GM08714 (cell line): ENCODE results near the gene ARL3.

Source experiments
- H3K4me3 ChIP-seq: fragments of 200-500 bp; sonication (Bioruptor generic); 2 replicates; pipeline ENCODE4 v1.5.1; 2014; ENCODE audit warnings: mild to moderate bottlenecking, low read length, inconsistent platforms
- ZNF274 ChIP-seq: IDR thresholded peaks from 2 replicates; pipeline ENCODE4 v1.6.1; 2012; ENCODE audit warnings: mild to moderate bottlenecking, low read depth, low read length

ARL3 gene

DNA sequence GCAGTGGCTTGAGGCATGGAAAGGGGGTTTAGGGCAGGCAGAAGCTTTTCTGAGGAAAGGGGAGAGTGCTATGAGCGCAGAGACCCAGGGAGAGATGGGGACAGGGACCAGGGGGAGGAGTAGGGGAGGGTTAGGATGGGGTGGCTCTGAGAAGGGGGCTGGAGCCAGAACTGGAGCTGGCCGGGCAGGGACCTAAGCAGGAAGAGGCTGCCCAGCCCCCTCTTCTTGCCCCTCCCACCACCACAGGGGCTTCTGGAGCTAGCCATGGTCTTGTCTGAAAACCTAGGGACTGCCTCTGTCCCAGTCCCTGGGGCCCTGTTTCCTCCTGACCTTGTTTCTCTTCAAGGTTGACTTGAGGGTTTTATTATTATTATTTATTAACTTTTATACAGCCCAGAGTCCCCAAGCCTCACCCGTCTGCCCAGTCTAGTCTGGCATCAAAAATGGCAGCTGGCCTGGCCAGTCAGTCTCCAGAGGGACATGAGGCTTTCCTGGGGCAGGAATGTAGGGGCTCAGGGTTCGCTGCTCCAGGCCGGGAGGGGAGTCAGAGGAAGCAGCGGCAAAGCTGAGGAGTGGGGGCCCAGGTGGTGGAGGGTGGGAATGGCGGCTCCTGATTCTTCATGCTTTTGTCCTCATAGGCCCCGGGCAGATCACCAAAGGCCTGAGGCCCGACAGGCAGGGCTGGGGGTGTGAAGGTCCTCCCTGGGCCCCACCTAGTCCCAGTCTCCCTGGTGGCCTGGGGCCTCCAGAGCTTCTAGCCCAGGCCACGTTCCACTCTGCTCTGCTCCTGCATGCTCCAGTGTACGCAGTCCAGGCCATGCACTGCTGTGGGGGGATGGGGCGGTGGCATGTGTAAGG, 64.2 kb downstream of the ARL3 start:
- no peak for TF ChIP-seq ZNF274
- H3K4me3 ChIP-seq = peak overlapping the region; percentile 14; the same call in 1 of the 2 replicates

DNA sequence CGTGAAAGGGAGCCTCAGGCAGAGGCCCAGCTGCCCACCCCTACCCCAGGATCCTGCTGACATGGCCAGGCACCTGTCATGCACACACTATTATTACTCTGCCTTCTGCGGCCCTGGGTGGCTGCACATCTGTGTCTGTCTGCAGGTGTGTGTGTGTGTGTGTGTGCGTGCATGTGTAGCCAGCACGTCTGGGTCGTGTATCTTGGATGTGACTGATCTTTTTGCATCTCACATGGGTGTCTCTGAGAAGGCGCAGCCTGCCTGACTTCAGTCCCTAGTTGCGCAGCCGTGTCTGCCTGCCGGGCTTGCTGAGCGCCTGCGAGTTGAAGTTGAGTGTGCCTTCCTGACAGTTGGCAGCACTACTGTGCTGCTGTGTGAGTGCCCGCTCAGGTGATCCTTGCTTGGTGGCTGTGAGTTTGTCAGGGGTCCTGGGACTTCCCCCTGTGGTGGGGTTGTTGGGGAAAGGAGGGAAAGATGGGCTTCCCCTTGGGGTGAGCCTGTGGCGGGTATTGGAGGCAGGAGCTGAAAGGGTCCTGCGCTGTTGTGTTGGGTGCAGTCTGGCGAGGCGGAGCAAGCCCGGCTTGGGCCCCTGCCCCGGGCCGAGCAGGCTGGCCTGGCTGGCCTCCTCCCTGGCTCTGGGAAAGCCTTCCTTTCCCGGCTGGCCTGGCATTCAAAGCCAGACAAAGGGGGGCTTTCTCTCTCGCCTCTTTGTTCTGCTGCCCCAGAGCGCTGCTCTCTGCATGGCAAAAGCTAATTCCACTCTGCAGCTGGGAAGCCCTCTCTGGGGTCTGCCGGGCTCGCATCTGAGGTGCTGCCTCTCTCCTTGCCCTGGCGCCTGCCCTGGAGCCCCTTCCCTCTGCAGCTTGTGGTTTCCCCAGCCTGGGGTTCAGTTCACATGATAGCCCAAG, 65.1 kb downstream of the ARL3 start:
- peak overlapping the region; percentile 14; the same call in 1 of the 2 replicates for H3K4me3 ChIP-seq
- no peak for TF ChIP-seq ZNF274

DNA sequence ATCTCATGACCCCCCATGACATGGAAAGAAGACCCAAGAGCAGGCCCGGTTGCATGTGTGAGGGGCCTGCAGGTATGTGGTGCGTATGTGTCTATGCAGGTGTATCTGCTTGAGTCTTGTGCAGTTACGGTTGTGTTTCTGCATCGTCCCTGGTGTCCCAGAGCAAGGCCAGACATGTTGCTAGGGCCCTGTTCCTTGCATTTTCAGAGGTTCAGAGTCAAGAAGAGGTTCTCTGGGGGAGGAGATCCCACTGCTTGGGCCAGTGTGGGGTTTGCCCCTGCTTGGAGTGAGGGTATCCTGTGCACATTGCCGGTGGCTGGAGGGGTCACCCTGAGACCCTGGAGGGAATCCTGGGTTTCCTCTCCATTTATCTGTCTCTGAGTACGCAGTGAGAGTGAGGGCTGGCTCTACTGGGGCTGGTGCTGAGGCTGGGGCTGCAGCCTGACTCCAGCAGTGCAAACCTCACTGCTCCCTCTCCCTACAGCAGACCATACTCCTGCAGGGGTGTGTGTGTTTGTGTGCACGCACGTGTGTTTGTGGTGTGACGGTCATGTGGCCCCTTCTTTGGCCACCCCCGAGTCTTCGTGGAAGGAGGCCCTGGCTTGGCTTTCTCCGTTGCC, 65.8 kb downstream of the ARL3 start:
- peak overlapping the region; percentile 68; the same call in 1 of the 2 replicates for H3K4me3 ChIP-seq

DNA sequence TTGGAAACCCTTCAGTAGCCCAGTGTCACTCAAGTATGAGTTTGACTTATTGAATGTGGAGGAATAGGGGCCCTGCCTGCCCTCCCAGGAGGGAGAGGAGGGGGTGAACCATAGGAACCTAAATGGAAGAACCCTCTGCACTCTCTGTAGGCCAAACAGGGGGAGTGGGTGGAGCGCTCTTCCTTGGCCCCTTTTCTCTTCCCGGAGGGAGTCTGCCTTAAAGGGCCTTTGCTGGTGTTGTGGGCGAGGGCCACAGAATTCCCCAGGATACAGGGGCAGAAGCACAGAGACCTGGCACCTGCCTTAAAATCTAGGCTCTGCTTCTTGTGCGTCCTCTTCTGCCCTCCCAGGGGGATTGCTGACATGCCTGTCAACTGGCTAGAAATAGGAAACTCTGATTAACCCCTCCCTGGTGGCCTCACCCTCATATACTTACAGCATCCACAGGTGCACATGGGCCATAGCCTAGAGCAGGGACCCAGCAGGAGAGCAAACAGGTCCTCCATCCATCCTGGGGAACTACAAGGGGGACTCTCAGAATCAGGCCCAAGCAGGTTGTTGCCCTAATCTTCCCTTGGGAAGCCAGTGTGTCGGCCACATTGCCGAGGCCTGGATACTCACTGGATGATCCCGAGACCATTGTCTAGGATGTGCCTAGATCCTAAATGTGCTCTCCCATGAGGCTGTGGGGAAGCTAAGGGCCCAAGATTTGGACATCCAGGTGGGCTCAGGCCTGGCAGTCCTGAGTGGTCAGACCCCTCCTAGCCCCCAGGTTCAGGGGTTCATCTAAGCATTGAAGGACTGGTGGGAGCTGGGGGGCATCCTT, 66.5 kb downstream of the ARL3 start:
- H3K4me3 ChIP-seq = peak overlapping the region; percentile 68; the same call in 1 of the 2 replicates
- TF ChIP-seq ZNF274 = no peak

More for the DNA sequence above, 65.8 kb downstream of the ARL3 start:
- no peak for TF ChIP-seq ZNF274

DNA sequence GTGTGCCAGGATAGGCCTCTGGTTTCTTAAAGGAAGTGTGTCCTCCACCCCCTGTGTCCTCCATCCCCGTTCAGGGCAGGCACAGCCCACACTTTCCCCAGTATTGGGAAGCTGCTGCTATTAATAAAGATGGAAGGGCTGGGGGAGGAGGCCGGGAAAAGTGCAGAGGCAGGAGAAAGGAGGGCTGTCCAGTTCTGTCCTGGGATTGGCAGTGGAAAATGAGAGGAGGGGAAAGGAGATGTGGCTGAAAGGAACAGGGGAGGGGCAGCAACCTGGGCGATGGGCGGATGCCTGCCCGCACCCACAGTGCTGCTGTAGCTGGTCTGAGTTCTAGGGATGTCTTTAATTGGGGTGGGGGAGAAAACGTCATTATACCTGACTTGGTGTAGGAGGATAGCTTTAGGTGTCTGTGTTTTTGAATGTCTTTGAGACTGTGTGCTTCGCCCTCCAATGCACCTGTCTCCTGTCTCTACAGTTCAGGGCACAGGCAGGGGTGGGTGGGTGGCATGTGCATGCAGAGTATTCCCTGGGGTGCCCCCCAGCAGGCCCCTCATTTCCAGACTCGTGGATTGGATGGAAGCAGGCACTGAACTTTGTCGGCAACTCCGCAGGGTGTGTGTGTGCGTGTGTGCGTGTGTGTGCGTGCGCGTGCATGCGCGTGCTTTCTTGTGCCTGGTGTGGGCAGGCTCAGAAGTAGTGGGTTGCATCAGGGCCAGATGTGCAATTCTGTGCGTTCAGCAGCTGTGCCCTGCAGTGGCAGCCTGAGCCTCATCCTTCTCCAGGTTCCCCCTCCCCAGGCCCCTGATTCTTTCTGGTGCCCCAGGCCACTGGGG, 67.4 kb downstream of the ARL3 start:
- peak overlapping the region; percentile 68; the same call in 1 of the 2 replicates for H3K4me3 ChIP-seq
- TF ChIP-seq ZNF274 = no peak

DNA sequence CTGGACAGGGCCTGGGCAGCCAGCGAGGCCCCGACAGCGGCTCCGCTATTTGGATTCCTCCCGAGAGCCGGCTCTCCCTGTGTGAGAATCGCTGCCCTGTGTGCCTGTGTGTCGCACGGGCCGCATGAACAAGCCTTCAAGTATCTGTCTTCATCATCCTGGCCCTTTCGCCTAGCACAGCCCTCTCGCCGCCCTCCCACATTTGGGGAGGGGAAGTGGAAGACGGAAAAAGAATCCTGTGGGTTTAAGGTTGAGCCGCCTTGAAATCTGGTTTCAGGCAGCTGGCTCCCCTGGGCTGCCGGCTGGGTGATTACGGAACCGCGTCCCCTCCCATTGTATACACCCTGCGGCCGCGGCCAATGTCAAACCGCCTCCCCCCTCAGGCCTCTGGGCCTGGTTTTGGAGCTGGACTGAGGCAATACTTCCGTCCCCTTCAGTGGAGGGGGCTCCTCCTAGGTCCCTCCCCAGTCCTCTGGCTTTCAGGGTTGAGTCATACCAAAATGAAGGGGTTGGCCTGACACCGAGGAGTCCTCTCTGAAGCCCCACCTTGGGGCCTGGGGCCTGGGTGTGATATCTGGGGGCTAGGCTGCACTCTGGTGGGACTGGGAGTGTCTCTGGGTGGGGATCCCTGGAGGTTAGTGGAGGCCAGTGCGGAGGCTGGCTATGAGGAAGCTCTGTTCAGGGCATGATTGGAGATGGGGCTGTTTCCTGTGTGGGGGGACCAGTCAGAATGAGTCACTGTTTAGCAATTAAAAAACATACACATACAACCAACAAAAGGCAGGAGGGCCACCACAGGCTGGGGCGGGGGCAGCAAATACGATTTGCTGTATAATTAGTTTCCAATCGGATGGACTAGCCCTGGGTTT, 68.2 kb downstream of the ARL3 start:
- TF ChIP-seq ZNF274 = no peak
- H3K4me3 ChIP-seq = peak overlapping the region; percentile 68

DNA sequence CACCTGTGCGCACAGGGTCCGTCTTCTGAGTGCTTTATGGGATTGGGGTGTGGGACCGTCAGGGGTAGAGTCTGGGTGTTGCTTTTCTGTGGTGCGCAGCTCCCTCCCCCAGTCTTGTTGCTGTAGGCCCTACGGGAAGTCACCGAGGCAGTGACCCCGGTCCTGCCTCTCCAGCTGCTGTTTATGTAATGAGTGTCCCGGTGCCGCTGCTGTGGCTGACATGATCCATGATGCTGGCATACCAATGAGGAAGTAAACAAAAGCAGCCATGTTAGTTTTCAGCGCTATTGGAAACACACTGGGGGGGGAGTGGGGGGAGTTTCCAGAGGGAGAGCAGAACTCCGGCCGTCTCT, 68.8 kb downstream of the ARL3 start:
- H3K4me3 ChIP-seq = peak overlapping the region; percentile 68
- TF ChIP-seq ZNF274 = no peak

DNA sequence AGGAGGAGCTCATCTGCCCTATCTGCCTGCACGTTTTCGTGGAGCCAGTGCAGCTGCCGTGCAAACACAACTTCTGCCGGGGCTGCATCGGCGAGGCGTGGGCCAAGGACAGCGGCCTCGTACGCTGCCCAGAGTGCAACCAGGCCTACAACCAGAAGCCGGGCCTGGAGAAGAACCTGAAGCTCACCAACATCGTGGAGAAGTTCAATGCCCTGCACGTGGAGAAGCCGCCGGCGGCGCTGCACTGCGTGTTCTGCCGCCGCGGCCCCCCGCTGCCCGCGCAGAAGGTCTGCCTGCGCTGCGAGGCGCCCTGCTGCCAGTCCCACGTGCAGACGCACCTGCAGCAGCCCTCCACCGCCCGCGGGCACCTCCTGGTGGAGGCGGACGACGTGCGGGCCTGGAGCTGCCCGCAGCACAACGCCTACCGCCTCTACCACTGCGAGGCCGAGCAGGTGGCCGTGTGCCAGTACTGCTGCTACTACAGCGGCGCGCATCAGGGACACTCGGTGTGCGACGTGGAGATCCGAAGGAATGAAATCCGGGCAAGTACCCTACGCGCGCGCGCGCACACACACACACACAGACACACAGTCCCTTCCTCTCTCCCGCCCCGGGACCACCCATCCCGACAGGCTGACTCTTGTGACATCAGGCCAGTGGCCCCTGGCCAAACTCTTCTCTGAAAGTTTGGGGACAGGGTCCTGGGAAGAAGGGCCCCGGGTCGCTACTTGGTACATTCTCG, 69.4 kb downstream of the ARL3 start:
- H3K4me3 ChIP-seq = peak overlapping the region; percentile 68
- TF ChIP-seq ZNF274 = no peak

DNA sequence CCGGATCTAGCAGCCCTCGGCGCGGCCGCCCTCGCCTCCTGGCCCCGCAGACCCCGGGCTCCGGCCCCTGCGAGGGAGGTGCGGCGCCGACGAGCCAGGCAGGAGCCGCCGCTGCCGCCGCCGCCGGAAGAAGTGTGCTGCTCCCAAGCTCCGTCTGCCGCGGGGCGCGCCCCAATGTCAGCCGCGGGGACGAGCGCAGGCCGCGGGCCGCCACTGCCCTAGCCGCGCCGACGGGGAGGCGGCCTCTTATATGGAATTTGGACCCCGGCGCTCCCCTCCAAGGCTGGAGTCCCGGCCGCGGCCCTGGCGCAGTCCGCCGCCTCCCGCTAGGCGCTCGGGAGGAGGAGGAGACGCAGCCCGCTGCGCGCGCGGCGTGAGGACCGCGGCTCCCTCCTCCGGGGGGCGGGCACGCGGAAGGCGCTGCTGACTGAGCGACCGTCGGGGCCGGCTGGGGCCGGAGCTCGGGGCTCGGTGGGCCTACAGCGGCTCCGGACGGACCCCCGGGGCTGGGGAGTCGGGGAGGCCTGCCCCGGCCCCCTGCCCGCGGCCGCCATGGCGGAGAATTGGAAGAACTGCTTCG, 70.0 kb downstream of the ARL3 start, which contains the start of gene TRIM8:
Gene TRIM8 (plus strand): TSS at position 414 of the 580 bp plus-strand sequence. CDS start 139 bp downstream, at position 553.
- TF ChIP-seq ZNF274 = no peak
- peak within 1 kb of the TSS; percentile 68 for H3K4me3 ChIP-seq

DNA sequence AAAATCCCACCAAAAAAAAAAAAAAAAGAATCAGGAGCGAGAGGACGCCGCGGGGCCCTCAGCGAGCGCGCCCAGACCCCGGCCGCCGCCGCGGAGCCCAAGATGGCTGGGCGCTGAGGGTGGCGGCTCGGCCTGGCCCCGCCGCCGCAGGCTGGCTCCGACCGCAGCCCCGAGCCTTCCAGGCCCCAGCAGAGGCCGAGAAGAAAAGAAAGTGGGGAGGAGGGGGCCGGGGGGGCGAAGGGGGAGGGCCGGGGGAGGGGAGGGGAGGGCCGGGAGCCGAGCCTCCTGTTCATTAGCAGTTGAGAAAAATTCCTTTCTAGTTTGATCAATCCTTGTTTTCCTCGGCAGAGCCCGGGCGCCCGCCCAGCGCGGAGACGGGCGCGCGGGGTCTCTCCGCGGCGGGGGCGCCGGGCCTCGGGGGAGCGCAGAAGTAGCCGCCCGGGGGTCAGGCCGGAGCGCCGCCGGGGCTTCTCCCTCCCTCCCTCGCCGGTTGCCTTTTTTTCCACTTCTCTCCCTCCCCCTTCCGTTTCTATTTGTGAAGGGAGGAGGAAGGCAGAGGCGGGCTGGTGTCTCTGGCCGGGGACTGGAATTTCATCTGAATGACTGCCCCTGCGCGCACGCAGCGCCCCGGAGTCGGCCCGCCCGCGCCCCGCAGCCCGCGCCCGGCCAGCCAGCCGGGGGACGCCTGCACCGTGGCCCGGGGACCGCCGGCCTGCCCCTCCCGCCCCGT, 70.7 kb downstream of the ARL3 start:
- TF ChIP-seq ZNF274 = no peak
- H3K4me3 ChIP-seq = peak overlapping the region; percentile 68
